GM18498 (cell line): ENCODE results near the gene TSC2.

Source experiments
- ATAC-seq: cut with Tn5 transposase; IDR thresholded peaks from one replicate; pipeline ENCODE4 v1.9.1; 2021; ENCODE audit warnings: mild to moderate bottlenecking, moderate library complexity; ENCODE audit not compliant: unreplicated experiment

TSC2 gene

GRCh38 chr16:2063861-2064260 is 16.1 kb downstream of the TSC2 start:
- ATAC-seq: no peak

DNA sequence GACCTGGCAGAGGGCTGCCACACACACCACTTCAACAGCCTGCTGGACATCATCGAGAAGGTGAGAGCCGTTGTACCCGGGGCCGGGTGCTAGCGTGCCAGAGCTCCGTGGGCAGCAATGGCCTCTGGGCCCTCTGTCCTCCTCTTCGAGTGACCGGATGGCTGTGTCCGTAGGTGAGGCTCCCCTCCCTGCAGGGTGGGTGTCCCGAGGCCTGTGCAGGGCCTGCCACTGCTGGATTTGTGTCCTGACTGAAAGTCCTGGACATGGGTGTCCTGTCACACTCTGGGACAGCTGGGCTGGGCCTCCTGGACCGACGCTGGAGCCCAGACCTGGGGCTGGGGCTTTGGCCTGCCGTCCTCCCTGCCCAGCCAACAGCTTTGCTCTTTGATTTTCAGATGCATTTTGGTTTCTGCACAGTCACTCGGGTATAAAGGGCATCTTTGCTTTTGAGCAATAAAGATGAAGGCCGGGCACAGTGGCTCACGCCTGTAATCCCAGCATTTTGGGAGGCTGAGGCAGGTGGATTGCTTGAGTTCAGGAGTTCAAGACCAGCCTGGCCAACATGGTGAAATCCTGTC is 16.7 kb downstream of the TSC2 start:
- ATAC-seq: no peak

GRCh38 chr16:2066139-2066538 is 18.4 kb downstream of the TSC2 start:
- no peak for ATAC-seq

DNA sequence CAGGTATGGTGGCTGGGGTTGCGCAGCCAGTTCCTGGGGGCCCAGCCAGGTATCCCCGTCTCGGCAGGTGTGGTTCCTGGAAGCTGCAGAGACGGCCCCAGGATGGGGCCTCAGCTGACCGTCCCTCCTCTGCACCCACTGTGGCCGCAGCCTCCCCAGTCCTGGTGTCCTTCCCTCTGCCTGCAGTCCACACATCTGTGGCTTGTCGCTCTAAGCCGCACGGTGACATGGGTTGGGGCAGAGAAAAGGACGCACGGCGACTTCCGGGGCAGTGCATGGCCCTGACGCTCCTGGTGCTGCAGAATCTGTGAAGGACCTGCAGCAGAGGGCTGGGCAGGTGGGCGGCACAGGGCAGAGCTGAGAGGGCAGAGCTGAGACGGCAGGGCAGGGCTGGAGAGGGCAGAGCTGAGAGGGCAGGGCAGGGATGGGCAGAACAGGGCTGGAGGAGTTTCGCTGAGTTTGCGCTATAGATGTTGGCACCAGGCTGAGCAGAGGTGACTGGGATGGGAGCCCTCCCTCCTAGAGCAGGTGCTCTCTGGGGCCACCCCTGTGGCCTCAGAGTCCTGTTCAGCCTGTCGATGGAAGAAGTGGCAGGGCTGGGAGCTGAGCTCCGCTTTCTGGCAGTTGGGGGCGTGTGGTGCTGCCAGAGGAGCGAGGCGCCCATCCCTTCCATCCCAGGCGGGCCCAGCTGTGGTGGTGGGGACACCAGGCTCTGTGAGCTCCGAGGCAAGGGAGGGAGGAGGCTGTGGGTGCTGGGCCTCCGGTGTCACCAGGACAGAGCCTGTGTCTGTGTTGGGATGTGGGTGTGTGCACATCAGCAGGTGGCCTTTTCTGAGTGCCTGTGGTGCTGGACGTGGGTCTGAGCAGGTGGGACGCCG is 23.0 kb downstream of the TSC2 start:
- no peak for ATAC-seq

DNA sequence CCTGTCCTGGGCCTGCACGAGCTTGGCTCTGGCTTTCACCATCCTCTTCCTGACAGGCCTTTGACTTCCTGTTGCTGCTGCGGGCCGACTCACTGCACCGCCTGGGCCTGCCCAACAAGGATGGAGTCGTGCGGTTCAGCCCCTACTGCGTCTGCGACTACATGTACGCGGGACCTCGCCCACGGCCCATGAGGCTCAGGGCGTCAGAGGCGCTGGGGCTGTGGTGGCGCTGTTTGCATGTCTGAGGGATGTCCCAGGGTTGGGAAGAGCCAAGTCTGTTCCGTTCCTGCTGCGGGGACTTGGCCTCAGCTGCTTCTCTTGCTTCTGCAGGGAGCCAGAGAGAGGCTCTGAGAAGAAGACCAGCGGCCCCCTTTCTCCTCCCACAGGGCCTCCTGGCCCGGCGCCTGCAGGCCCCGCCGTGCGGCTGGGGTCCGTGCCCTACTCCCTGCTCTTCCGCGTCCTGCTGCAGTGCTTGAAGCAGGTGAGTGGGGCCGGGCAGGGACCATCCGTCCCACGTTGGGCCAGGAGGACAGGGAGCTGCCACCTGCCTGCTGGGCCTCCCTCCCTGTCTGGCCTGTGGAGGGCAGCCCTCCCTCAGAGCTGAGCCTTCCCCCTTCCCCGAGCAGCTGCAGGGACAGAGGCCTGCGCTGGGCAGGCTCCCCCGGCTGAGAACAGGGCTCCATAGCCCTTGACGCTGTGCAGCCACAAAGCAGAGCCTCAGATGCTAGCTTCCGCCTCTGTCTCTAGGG is 23.8 kb downstream of the TSC2 start:
- no peak for ATAC-seq

GRCh38 chr16:2072926-2073325 is 25.1 kb downstream of the TSC2 start:
- ATAC-seq: no peak

DNA sequence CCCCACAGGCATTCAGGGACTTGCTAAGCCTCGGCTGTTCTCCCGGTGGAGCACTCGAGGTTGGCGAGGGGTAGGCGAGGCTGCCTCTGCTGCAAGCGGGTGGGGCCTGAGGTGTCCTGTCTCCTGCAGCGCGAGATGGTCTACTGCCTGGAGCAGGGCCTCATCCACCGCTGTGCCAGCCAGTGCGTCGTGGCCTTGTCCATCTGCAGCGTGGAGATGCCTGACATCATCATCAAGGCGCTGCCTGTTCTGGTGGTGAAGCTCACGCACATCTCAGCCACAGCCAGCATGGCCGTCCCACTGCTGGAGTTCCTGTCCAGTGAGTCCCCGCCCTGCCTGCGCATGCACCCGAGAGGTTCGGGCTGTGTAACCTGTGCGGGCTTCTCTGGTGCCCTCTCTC is 26.3 kb downstream of the TSC2 start:
- ATAC-seq: no peak

- no peak for ATAC-seq
These were observed 27.8 kb downstream of the TSC2 start for GRCh38 chr16:2075631-2076030.

- no peak for ATAC-seq
These were observed 28.5 kb downstream of the TSC2 start for GRCh38 chr16:2076072-2076865.

GRCh38 chr16:2077016-2077415 is 29.2 kb downstream of the TSC2 start:
- no peak for ATAC-seq

DNA sequence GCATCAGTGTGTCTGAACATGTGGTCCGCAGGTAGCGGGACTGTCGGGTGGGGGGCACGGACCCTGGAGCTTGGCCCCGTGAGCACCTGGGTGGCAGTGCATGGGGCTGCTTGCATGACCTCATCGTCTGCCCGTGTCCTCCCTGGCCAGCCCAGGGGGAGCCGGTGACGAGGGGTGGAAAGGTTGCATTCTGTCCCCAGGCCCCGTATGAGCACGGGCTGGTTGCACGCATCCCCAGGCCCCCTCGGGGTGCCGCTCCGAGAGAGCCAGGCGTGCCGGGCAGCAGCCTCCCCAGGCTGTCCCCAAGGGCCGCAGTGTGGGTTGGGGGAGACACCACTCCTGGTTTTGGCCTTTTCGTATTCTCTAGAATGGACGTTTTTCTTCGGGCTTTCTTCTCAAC is 29.9 kb downstream of the TSC2 start:
- ATAC-seq: no peak

DNA sequence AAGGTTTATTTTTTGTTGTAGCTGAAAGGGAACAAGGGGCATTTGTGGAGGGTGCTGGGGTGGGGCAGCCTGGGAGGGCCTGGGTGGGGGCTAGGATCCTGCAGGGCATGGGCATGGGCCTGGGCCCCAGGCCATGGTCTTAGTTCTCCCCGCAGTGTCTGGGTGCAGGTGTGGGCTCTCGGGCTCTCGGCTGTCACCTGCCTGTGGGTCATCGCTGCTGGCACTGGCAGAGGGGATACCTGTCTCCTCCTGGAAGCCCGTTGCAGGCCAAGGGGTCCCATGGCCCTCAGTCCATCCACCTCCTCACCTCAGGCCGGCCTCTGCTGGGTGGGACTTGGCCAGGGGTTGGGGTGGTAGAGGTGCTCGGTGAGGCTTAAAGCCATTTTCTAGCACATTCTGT is 30.3 kb downstream of the TSC2 start:
- no peak for ATAC-seq

DNA sequence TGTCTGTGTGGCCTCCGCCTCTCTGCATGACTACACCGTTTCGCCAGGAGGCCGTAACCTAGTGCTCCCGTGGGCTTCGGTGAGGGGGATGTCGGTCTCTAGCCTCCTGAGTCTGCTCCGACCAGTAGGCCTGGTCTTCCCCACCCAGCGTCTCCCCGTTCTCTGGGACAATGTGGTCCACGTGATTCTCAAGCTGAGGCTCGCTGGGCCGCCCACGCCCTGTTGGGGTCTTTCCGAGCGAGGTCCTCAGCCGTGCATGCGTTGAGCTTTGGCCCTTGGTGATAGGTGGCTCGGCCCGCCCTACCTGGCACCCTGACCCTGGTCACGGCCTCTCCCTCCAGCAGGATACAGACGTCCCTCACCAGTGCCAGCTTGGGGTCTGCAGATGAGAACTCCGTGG is 30.9 kb downstream of the TSC2 start:
- ATAC-seq: no peak

DNA sequence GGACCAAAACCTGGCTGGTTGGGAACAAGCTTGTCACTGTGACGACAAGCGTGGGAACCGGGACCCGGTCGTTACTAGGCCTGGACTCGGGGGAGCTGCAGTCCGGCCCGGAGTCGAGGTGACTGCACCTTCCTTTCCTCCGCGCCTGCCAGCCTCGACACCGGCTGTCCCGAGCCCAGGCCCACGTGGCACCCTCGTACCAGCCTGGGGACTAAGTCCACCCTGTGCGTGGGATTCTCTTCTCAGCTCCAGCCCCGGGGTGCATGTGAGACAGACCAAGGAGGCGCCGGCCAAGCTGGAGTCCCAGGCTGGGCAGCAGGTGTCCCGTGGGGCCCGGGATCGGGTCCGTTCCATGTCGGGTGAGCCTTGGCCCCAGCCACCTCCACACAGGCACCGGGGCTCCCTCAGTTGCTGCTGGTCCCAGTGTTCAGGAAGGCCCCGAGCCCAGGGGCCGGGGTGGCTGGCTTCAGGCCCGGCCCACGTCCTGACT is 31.6 kb downstream of the TSC2 start:
- ATAC-seq: no peak

DNA sequence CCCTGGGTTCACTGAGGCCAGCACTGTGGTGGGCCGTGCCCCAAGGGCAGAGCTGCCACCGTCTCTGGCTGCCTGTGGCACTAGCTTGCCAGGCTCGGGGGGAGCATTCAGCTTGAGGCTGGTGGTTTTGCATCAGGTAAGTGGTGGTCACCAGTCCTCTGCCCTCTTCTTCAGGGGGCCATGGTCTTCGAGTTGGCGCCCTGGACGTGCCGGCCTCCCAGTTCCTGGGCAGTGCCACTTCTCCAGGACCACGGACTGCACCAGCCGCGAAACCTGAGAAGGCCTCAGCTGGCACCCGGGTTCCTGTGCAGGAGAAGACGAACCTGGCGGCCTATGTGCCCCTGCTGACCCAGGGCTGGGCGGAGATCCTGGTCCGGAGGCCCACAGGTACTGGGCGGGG is 32.2 kb downstream of the TSC2 start:
- no peak for ATAC-seq

DNA sequence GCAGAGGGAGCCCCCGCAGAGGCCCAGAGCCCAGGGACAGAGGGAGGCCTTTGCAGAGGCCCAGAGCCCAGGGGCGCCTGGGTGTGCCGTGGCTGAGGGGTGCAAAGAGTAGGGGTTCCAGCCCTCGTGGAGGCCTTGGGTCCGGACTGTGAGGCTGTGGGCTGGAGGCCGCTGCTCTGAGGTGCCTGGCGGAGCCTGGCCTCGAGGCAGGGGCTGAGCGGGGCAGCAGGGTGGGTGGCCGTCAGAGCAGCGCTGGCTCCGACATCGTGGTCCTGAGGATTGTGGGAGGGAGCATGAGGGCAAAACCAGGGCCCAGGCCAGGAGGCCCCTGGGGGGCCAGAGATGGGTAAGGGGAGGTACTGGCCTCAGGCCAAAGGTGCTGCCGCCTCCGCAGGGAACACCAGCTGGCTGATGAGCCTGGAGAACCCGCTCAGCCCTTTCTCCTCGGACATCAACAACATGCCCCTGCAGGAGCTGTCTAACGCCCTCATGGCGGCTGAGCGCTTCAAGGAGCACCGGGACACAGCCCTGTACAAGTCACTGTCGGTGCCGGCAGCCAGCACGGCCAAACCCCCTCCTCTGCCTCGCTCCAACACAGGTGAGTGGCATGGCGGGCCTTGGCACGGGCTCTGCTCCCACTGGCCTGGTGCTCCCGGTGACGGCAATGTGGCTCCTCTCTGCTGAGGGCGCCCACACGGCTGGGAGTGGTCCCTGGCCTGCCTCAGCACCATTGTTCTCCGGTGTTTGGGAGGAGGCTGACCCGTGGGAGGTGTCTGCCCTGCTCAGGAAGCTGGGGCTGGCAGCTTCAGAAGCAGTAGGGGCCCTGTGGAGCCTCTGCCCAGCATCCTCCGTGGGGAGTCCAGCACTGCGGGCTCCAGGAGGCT is 33.7 kb downstream of the TSC2 start:
- ATAC-seq: no peak

DNA sequence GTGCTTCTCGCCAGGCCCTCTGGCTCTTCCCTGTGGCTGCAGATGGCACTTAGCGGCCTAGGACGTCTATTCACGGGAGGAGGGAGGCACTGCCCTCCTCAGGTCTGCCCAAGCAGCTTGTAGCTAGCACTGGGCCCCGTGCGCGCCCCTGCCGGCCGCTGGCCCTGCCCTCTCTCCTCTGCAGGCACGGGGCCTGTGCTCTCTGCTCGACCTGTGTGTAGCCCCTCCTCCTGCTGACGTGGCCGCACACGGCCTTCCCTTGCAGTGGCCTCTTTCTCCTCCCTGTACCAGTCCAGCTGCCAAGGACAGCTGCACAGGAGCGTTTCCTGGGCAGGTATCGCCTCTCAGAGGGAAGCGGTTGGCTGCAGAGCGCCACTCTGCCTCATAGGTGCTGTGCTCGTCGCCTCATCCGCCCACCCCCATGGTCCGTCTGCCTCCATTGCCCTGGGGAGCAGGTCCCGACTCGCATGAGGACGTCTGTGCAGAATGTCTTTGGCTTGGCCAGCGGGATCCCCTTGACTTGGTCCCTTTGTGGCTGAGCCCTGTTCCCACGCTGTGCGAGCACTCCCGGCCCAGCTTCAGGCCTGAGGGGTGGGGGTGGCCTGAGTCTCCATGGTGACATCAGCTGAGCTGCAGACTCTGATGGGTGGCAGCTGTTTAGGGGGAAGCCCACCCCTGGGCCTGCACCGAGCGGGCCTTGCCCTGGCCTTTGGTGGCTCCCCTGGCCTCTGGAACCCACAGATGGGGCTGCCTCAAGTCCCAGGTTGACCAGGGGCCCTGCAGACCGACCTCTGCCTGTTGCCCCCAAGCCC is 34.6 kb downstream of the TSC2 start:
- no peak for ATAC-seq

DNA sequence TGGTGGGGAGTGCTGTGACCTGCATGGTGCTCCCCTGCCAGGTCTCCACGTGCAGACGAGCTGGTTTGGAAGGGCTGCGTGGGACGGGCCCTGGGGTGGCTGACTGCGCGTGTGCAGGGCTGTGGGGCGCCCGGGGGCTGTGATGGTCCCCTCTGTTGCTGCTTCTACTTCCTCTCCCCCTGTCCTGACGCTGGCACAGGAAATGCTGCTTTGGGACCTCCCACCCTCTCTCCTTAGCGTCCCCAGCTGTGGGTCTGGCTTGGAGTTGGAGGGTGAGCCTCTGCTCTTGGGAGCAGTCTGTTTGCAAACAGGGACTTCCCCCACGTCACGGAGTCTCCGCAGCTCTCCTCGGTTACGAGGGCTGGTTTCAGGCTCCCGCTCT is 35.2 kb downstream of the TSC2 start:
- ATAC-seq: no peak

DNA sequence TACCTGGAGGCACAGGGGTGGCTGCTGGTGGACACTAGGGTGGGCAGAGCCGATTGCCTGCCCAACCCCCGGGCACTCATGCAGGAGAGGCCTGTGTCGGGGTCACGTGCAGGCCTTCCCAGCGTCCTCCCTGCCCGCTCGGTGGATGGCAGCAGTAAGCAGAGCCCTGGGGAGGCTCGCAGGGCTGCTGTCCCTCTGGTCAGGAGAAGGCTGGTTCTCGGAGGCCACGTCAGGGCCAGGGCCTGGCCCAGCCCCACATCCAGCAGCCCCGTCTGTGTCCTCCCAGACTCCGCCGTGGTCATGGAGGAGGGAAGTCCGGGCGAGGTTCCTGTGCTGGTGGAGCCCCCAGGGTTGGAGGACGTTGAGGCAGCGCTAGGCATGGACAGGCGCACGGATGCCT is 35.6 kb downstream of the TSC2 start:
- no peak for ATAC-seq
